VCaP (cell line): ENCODE results near the gene NSL1.
A peak's percentile ranks its signal among the peaks of the same experiment; 100 is the strongest.

Experiments
- H3K27ac ChIP-seq: fragments of 450-650 bp; 2 replicates; pipeline ENCODE4 v1.5.1; 2017
- CTCF ChIP-seq: fragments of 450-650 bp; conservative IDR thresholded peaks from 2 replicates; pipeline ENCODE4 v1.5.1; 2017; ENCODE audit warnings: mild to moderate bottlenecking, moderate library complexity

The NSL1 gene

DNA sequence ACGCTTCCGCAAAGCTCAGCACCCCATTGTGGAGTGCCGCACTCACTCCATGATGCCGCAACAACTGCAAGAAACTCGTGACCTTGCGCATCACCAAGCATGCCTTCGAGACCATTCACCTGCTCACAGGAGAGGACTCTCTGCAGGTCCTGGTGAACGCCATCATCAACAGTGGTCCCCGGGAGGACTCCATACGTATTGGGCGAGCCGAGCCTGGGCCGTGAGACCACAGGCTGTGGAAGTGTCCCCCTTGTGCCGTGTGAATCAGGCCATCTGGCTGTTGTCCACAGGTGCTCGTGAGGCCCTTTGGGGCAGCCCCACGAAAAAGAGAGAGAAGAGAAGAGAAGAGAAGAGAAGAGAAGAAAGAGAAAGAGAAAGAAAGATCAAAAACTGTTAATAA is 32.6 kb upstream of the NSL1 start:
- TF ChIP-seq CTCF: no peak

DNA sequence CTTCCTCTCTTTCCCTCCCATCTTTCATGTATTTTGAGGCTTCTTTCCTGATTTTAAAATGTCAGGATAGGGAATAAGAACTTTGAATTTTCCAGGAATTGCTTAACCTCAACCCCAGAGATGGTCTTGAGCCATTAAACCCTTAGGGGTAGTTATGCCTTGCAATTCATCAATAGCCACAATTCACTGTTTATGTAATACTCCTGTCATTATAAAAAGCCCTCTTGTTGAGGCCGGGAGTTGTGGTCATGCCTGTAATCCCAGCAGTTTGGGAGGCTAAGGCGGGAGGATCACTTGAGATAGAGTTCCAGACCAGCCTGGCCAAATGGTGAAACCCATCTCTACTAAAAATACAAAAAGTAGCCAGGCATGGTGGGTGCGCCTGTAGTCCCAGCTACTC is 31.4 kb upstream of the NSL1 start:
- no peak for TF ChIP-seq CTCF
- H3K27ac ChIP-seq: no peak overlapping the region

More for the DNA sequence above, 32.6 kb upstream of the NSL1 start:
- no peak overlapping the region for H3K27ac ChIP-seq

- TF ChIP-seq CTCF: no peak
- no peak overlapping the region for H3K27ac ChIP-seq
Observed at GRCh38 chr1:212820969-212821368, 29.4 kb upstream of the NSL1 start.

- no peak overlapping the region for H3K27ac ChIP-seq
- no peak for TF ChIP-seq CTCF
Observed at GRCh38 chr1:212819726-212820125, 28.1 kb upstream of the NSL1 start.

- no peak for TF ChIP-seq CTCF
- no peak overlapping the region for H3K27ac ChIP-seq
Observed at GRCh38 chr1:212816567-212817278, 25.1 kb upstream of the NSL1 start.

- TF ChIP-seq CTCF: peak; percentile 43
Observed at GRCh38 chr1:212814537-212815334, 23.2 kb upstream of the NSL1 start.

GRCh38 chr1:212805767-212806166 is 14.2 kb upstream of the NSL1 start:
- H3K27ac ChIP-seq: no peak overlapping the region
- no peak for TF ChIP-seq CTCF

More at GRCh38 chr1:212814537-212815334, 23.2 kb upstream of the NSL1 start:
- no peak overlapping the region for H3K27ac ChIP-seq
